ENCODE results near the gene FAM241B.

The FAM241B gene

GRCh38 chr10:69629897-69630650 is at the start of gene FAM241B:
Gene FAM241B, plus strand, starts transcription at chr10:69630247. Its CDS starts 1,497 bp downstream, at chr10:69631744.
- no peaks in the 10 kb centered on the region for H3K79me2 ChIP-seq (ENCODE audit: low read length)
- no peak for TF ChIP-seq EZH2 (optimal IDR thresholded peaks at IDR 0.05; ENCODE audit: low read depth, low read length)
- TF ChIP-seq, protein P1, sequence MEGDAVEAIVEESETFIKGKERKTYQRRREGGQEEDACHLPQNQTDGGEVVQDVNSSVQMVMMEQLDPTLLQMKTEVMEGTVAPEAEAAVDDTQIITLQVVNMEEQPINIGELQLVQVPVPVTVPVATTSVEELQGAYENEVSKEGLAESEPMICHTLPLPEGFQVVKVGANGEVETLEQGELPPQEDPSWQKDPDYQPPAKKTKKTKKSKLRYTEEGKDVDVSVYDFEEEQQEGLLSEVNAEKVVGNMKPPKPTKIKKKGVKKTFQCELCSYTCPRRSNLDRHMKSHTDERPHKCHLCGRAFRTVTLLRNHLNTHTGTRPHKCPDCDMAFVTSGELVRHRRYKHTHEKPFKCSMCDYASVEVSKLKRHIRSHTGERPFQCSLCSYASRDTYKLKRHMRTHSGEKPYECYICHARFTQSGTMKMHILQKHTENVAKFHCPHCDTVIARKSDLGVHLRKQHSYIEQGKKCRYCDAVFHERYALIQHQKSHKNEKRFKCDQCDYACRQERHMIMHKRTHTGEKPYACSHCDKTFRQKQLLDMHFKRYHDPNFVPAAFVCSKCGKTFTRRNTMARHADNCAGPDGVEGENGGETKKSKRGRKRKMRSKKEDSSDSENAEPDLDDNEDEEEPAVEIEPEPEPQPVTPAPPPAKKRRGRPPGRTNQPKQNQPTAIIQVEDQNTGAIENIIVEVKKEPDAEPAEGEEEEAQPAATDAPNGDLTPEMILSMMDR (IDR thresholded peaks at IDR 0.05; ENCODE audit: low read length) = peak; percentile 94
- no peaks in the 10 kb centered on the region for H3K9me3 ChIP-seq (replicated peaks; ENCODE audit: insufficient read depth, low read length)
- H3K27ac ChIP-seq (ENCODE audit: low read length) = no peak within 1 kb of the TSS
- H3K36me3 ChIP-seq (replicated peaks; ENCODE audit: insufficient read depth, low read length) = no peaks in the 10 kb centered on the region
- peak within 1 kb of the TSS; percentile 73 for H3K4me3 ChIP-seq (ENCODE audit: low read length)
- no peaks in the 10 kb centered on the region for H3K4me1 ChIP-seq (ENCODE audit: low read length)
- DNase-seq = peak; percentile 80
- peak within 1 kb of the TSS; percentile 88 for H3K4me2 ChIP-seq (ENCODE audit: low read depth, low read length)
- peaks cover 30% of the 10 kb centered on the region for H3K27me3 ChIP-seq (replicated peaks; ENCODE audit: insufficient read depth, low read length)
- peak within 1 kb of the TSS; percentile 40; the same call in 1 of the 2 replicates for H3K9ac ChIP-seq (ENCODE audit: low read length)
- H3K9me2 ChIP-seq (replicated peaks; ENCODE audit: insufficient read depth, low read length) = no peaks in the 10 kb centered on the region
- peak within 1 kb of the TSS; percentile 85 for H2AFZ ChIP-seq (ENCODE audit: low read length)
- H4K20me1 ChIP-seq (ENCODE audit: insufficient read depth, low read length) = no peaks in the 10 kb centered on the region
- no peaks in the 10 kb centered on the region for H3F3A ChIP-seq (ENCODE audit: insufficient read depth, low read length)

- no peak overlapping the region for H3K9ac ChIP-seq (ENCODE audit: low read length)
Observed at GRCh38 chr10:69580435-69580834, 49.6 kb upstream of the FAM241B start.

GRCh38 chr10:69583106-69583505 is 46.9 kb upstream of the FAM241B start:
- peaks cover 27% of the 10 kb centered on the region for H3K27me3 ChIP-seq (replicated peaks; ENCODE audit: insufficient read depth, low read length)
- no peaks in the 10 kb centered on the region for H3K9me2 ChIP-seq (replicated peaks; ENCODE audit: insufficient read depth, low read length)
- no peak for TF ChIP-seq EZH2 (optimal IDR thresholded peaks at IDR 0.05; ENCODE audit: low read depth, low read length)

More at GRCh38 chr10:69580435-69580834, 49.6 kb upstream of the FAM241B start:
- TF ChIP-seq EZH2phosphoT487 (IDR thresholded peaks at IDR 0.05; ENCODE audit: low read length) (no peak), EZH2 (optimal IDR thresholded peaks at IDR 0.05; ENCODE audit: low read depth, low read length) (no peak)
- TF ChIP-seq, protein P1 (IDR thresholded peaks at IDR 0.05; ENCODE audit: low read length) = no peak
- Histone ChIP-seq H3K9me3 (replicated peaks; ENCODE audit: insufficient read depth, low read length) (no peaks in the 10 kb centered on the region), H3K4me2 (ENCODE audit: low read depth, low read length) (no peak overlapping the region), H3K4me1 (ENCODE audit: low read length) (no peaks in the 10 kb centered on the region), H3K9me2 (replicated peaks; ENCODE audit: insufficient read depth, low read length) (no peaks in the 10 kb centered on the region), H3K4me3 (ENCODE audit: low read length) (no peak overlapping the region), H3K36me3 (replicated peaks; ENCODE audit: insufficient read depth, low read length) (no peaks in the 10 kb centered on the region), H2AFZ (ENCODE audit: low read length) (no peak overlapping the region), H3K79me2 (ENCODE audit: low read length) (no peaks in the 10 kb centered on the region), H3K27ac (ENCODE audit: low read length) (no peak overlapping the region), H3K27me3 (replicated peaks; ENCODE audit: insufficient read depth, low read length) (peaks cover 46% of the 10 kb centered on the region), H4K20me1 (ENCODE audit: insufficient read depth, low read length) (no peaks in the 10 kb centered on the region), H3F3A (ENCODE audit: insufficient read depth, low read length) (no peaks in the 10 kb centered on the region)
- DNase-seq = no peak

DNA sequence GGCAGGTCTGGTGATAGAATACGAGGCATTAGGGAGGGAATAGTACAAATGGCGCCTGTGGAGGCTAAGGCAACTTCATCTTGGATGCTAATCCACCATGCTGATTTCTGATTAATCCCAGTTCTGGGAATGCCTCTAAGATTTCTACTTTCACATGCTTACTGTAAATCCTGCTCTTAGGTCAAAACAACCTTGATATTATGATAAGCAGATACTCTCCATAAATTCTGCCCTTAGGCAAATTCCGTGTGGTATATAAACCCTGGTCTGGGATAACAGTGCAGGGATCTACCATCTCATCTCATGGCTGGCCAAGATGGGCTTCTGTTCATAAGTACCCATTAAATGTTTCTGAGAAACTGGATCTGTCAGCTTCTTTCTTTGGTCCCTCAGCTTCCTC is 45.4 kb upstream of the FAM241B start:
- no peak overlapping the region for H3K9ac ChIP-seq (ENCODE audit: low read length)
- H3K4me3 ChIP-seq (ENCODE audit: low read length) = no peak overlapping the region
- H3K27me3 ChIP-seq (replicated peaks; ENCODE audit: insufficient read depth, low read length) = peaks cover 13% of the 10 kb centered on the region
- H3K27ac ChIP-seq (ENCODE audit: low read length) = no peak overlapping the region
- no peaks in the 10 kb centered on the region for H3K36me3 ChIP-seq (replicated peaks; ENCODE audit: insufficient read depth, low read length)
- no peak for TF ChIP-seq EZH2 (optimal IDR thresholded peaks at IDR 0.05; ENCODE audit: low read depth, low read length)
- no peak for TF ChIP-seq EZH2phosphoT487 (IDR thresholded peaks at IDR 0.05; ENCODE audit: low read length)
- TF ChIP-seq, protein P1 (IDR thresholded peaks at IDR 0.05; ENCODE audit: low read length) = no peak
- no peak overlapping the region for H3K4me2 ChIP-seq (ENCODE audit: low read depth, low read length)
- H3K4me1 ChIP-seq (ENCODE audit: low read length) = no peaks in the 10 kb centered on the region
- DNase-seq = no peak
- H3K9me2 ChIP-seq (replicated peaks; ENCODE audit: insufficient read depth, low read length) = no peaks in the 10 kb centered on the region
- H3K9me3 ChIP-seq (replicated peaks; ENCODE audit: insufficient read depth, low read length) = no peaks in the 10 kb centered on the region
- H2AFZ ChIP-seq (ENCODE audit: low read length) = no peak overlapping the region
- H4K20me1 ChIP-seq (ENCODE audit: insufficient read depth, low read length) = no peaks in the 10 kb centered on the region
- H3K79me2 ChIP-seq (ENCODE audit: low read length) = no peaks in the 10 kb centered on the region
- no peaks in the 10 kb centered on the region for H3F3A ChIP-seq (ENCODE audit: insufficient read depth, low read length)

More at GRCh38 chr10:69583106-69583505, 46.9 kb upstream of the FAM241B start:
- no peaks in the 10 kb centered on the region for H4K20me1 ChIP-seq (ENCODE audit: insufficient read depth, low read length)
- DNase-seq = no peak
- H3K36me3 ChIP-seq (replicated peaks; ENCODE audit: insufficient read depth, low read length) = no peaks in the 10 kb centered on the region
- H3K79me2 ChIP-seq (ENCODE audit: low read length) = no peaks in the 10 kb centered on the region
- no peak overlapping the region for H3K9ac ChIP-seq (ENCODE audit: low read length)
- H3K27ac ChIP-seq (ENCODE audit: low read length) = no peak overlapping the region
- H3F3A ChIP-seq (ENCODE audit: insufficient read depth, low read length) = no peaks in the 10 kb centered on the region
- no peaks in the 10 kb centered on the region for H3K4me1 ChIP-seq (ENCODE audit: low read length)
- no peaks in the 10 kb centered on the region for H3K9me3 ChIP-seq (replicated peaks; ENCODE audit: insufficient read depth, low read length)
- H2AFZ ChIP-seq (ENCODE audit: low read length) = no peak overlapping the region
- H3K4me2 ChIP-seq (ENCODE audit: low read depth, low read length) = no peak overlapping the region
- no peak overlapping the region for H3K4me3 ChIP-seq (ENCODE audit: low read length)

Data from MM.1S (cell line).